AG04449 (cell line): ENCODE measurements around the gene SYNCRIP.

Source experiments
- CTCF ChIA-PET: fragments of 350-600 bp; formaldehyde crosslinking; extraction: SDS; loops from one replicate; lab custom pipeline; 2021; ENCODE audit warnings: antibody characterized with exemption; lab: Yijun Ruan, JAX
- POLR2A ChIA-PET: fragments of 400-600, 350-600 bp; formaldehyde crosslinking; extraction: SDS; loops from one replicate; lab custom pipeline; 2020; ENCODE audit warnings: antibody characterized with exemption, inconsistent platforms; lab: Yijun Ruan, JAX
- DNase-seq: peaks from one replicate; pipeline ENCODE4 v3.0.0-alpha.2; 2010; ENCODE audit warnings: low read depth, low spot score
- H3K4me3 ChIP-seq: 2 replicates; pipeline ENCODE4 v1.5.1; 2011; ENCODE audit warnings: low read depth, mild to moderate bottlenecking, control low read depth, low read length
- TF ChIP-seq, protein P1 (sequence below): IDR thresholded peaks from one replicate; pipeline ENCODE4 v1.5.1; 2011; ENCODE audit warnings: mild to moderate bottlenecking, moderate library complexity, low read length, control low read depth, inconsistent platforms; ENCODE audit not compliant: insufficient read depth; ENCODE audit errors: missing control alignments

Gene SYNCRIP

DNA sequence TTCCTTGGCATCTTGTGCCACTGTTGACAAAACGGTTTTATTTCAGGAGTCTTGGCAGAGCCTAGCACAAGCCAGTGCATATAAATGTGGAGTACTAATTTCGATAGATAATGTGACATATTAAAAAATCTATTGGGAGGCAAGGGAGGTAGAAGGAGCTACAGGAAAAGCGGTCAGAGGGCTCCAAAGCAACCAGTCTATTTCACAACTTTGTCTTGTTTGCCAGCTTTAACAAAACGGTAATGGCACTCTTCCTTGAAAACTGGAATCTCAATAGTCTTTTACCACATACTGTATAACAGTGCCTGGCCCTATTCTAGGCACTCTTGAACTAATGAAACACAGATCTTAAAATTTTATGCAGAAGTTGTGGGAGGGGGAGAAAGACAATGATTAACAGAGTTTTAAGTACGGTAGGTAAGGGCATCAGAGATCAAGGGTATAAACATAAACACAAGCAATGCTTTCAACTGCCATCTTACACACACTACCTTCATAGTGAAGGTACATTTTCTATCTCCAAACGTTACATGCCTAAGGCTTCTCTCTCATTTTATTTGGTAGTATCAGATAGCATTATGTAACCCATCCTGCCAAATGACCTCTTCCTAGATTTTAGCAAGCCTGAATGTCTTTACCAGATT lies 33.5 kb upstream of the SYNCRIP start:
- DNase-seq = no peak
- POLR2A ChIA-PET = interaction anchor here (0.9 to 5.8 kb wide), 5 partner anchors 16 to 271 kb away, joined by 3 to 337 read pairs (median 34); partner anchors contain the start of genes SNX14 and SYNCRIP

GRCh38 chr6:85675030-85675819 lies 32.5 kb upstream of the SYNCRIP start:
- CTCF ChIA-PET = interaction anchor here (0.7 to 1.4 kb wide), 3 partner anchors 31 to 350 kb away, joined by 3 read pairs; no protein-coding TSS in a partner anchor
- POLR2A ChIA-PET = interaction anchor here (0.9 to 5.8 kb wide), 5 partner anchors 15 to 270 kb away, joined by 3 to 337 read pairs (median 11); partner anchors contain the start of genes SNX14 and SYNCRIP
- TF ChIP-seq, protein P1, sequence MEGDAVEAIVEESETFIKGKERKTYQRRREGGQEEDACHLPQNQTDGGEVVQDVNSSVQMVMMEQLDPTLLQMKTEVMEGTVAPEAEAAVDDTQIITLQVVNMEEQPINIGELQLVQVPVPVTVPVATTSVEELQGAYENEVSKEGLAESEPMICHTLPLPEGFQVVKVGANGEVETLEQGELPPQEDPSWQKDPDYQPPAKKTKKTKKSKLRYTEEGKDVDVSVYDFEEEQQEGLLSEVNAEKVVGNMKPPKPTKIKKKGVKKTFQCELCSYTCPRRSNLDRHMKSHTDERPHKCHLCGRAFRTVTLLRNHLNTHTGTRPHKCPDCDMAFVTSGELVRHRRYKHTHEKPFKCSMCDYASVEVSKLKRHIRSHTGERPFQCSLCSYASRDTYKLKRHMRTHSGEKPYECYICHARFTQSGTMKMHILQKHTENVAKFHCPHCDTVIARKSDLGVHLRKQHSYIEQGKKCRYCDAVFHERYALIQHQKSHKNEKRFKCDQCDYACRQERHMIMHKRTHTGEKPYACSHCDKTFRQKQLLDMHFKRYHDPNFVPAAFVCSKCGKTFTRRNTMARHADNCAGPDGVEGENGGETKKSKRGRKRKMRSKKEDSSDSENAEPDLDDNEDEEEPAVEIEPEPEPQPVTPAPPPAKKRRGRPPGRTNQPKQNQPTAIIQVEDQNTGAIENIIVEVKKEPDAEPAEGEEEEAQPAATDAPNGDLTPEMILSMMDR = no peak
- peak overlapping the region; percentile 81 for H3K4me3 ChIP-seq
- no peak for DNase-seq

More for the DNA sequence above, 33.5 kb upstream of the SYNCRIP start:
- H3K4me3 ChIP-seq = peak overlapping the region; percentile 81
- CTCF ChIA-PET = interaction anchor here (1.1 kb wide), 1 partner anchor 32 kb away, joined by 3 read pairs; no protein-coding TSS in a partner anchor
- TF ChIP-seq, protein P1 = no peak

DNA sequence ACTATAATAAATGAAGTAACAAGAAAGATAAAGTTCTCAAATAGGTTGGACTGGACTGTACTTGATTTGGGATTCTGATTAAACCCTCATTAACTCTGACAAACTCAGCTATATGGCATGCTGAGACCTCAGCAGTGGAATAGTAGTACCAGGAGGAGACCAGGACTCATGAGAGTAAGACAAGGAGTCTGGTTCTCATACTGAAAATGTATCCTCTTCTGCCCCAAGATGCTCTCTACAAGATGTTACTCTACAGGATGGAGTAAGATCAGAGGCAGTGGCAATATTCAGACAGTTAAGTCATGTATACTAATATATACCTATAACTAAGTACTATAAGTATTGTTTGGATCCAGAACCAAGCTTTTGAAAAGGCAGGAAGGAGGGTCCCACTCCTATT lies 31.9 kb upstream of the SYNCRIP start:
- no peak overlapping the region for H3K4me3 ChIP-seq
- POLR2A ChIA-PET = interaction anchor here (1.5 to 5.8 kb wide), 3 partner anchors 14 to 81 kb away, joined by 11 to 337 read pairs (median 34); partner anchors contain the start of genes SNX14 and SYNCRIP
- DNase-seq = no peak
- TF ChIP-seq, protein P1 = no peak
- CTCF ChIA-PET = interaction anchor here (0.7 to 1.4 kb wide), 2 partner anchors 138 to 350 kb away, joined by 3 read pairs; no protein-coding TSS in a partner anchor

DNA sequence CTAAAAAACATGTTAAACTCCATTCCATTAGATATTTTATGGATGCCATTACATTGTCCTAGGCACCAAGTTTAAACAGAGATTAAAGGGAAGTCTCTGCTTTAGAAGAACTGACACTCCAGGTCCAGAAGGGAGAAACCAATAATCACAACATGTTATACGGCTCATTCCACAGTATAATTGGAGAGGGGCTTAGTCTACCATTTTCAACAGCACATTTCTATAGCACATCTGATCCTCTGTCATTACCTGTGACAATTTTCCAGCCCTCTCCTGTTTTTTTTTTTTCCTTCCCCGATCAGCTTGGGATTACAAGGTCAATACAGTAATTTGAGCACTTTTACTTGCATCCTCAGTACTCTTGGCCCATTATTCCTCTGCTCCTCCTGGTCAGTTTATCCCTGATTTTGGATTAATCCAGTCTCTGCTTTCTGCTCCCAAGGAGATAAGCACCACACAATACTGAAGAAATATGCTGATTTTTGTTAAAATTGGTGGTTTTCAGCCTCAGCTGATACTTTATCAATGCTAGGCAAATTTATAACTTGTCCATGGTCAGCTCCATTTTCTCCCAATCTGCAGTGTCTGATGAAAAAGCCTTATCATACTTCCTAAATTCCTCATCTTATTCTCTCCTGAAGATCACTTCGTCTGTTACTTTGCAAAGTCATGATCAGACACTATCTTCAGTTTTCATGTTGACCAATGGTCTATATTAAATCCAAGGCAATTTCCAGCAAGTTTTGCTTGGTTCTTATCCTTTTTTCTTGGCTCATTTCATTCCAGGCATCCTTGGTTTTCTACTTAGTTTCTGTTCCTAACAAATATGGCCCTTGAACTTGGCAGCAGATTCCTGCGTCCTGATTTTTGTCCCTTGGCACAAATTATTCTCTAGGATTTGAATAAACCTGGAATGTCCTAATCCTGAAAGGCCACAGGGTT lies 30.8 kb upstream of the SYNCRIP start:
- CTCF ChIA-PET = no interaction called here
- POLR2A ChIA-PET = interaction anchor here (0.8 to 1.4 kb wide), 3 partner anchors 29 to 180 kb away, joined by 3 to 8 read pairs (median 6); partner anchors contain the start of gene SYNCRIP
- no peak for DNase-seq
- TF ChIP-seq, protein P1 = no peak
- H3K4me3 ChIP-seq = no peak overlapping the region

- ChIA-PET CTCF (interaction anchor here (0.9 kb wide), 1 partner anchor 28 kb away, joined by 4 read pairs; no protein-coding TSS in a partner anchor), POLR2A (interaction anchor here (0.8 to 1.4 kb wide), 5 partner anchors 28 to 179 kb away, joined by 3 to 8 read pairs (median 5); partner anchors contain the start of gene SYNCRIP)
- DNase-seq = no peak
- TF ChIP-seq, protein P1 = no peak
- no peak overlapping the region for H3K4me3 ChIP-seq
Observed at GRCh38 chr6:85672623-85673022, 29.9 kb upstream of the SYNCRIP start.
